Psoas muscle (tissue), 8 donors: Measurements from ENCODE around the gene DAP. TPM values are rescaled to one million over a fixed set of nuclear protein-coding genes. Genes with fewer than 3 reads are reported as not detected.

Experiments used
- ATAC-seq, 4 donors: fragments of 200-7000 bp; cut with Tn5 transposase; one replicate each; pipeline ENCODE4 v1.9.1; 2020; ENCODE audit warnings: moderate library complexity in 3 of 4, mild to moderate bottlenecking in 2 of 4
- DNase-seq, 2 donors: peaks; one replicate each; pipeline ENCODE4 v3.0.0-alpha.2; 2020
- H3K27ac ChIP-seq: fragments of 200-600 bp; one replicate; pipeline ENCODE4 v1.8.0; 2022
- H3K27me3 ChIP-seq, 3 donors: fragments of 200-600 bp in 1 of 3; one replicate each; pipeline versions ENCODE4 v1.6.1 to v1.8.0; 2013 to 2022; ENCODE audit warnings: low read length in 2 of 3, mild to moderate bottlenecking in 2 of 3, moderate library complexity in 1 of 3; ENCODE audit not compliant: insufficient read depth in 3 of 3
- H3K36me3 ChIP-seq, 2 donors: fragments of 200-600 bp in 1 of 2; one replicate each; pipeline versions ENCODE4 v1.6.1 to v1.8.0; 2013 to 2022; ENCODE audit warnings: low read depth in 1 of 2, mild to moderate bottlenecking in 1 of 2, moderate library complexity in 1 of 2; ENCODE audit not compliant: insufficient read depth in 1 of 2
- H3K4me1 ChIP-seq: fragments of 200-600 bp; one replicate; pipeline ENCODE4 v1.8.0; 2022
- H3K4me3 ChIP-seq: fragments of 200-600 bp; one replicate; pipeline ENCODE4 v1.8.0; 2022; ENCODE audit warnings: mild to moderate bottlenecking
- H3K9me3 ChIP-seq: fragments of 200-600 bp; one replicate; pipeline ENCODE4 v1.8.0; 2022
- WGBS, 3 donors: extraction: QIAGEN DNeasy Blood & Tissue Kit; methylation state at CpG; one replicate each; pipeline versions ENCODE4 v1.1.6 to v1.1.7; 2013; 5-methylcytosine and 5-hydroxymethylcytosine counted together
- intact Hi-C, 2 donors: fragments of 100-400 bp; cut with DNase I; formaldehyde crosslinking; loops; one replicate each; pipeline versions ENCODE4 v1.11.0 to v1.14.2; 2022
- polyA plus RNA-seq, 3 donors: library from polyadenylated mRNA; stranded (reverse); fragments of 200-250 nt; gene quantifications; one replicate each; pipeline ENCODE4 v1.2.3, GENCODE V29; 2013
- total RNA-seq, 4 donors: library from RNA; stranded (reverse); fragmentation: NEBNext Ultra II Directional in 2 of 4; extraction: Animal tissue kit (Norgen Biotek cat#: 25700) in 2 of 4; gene quantifications; one replicate each; pipeline versions ENCODE4 v1.2.1 to v1.2.4, GENCODE V29; 2021 to 2023
- TF ChIP-seq, protein P1 (sequence below): fragments of 200-600 bp; IDR thresholded peaks from one replicate; pipeline ENCODE4 v1.8.0; 2022; ENCODE audit warnings: antibody characterized with exemption
- donor health status: healthy with polysubstance abuse.
- donor health status: DM: no; HTN: no; CAD: no; lungs with moderate emphysema.
- donor health status: Bipolar disorder and iron deficiency.
- donor health status: healthy.
- donor health status: DM: yes; HTN: yes; CAD: no.
- donor health status: DM: no; HTN: no; CAD: no.
- donor health status: DM: no; HTN: no; CAD: no.
- donor health status: DM: yes; HTN: yes; CAD: no.

The DAP gene
- total and polyA plus RNA-seq, 7 donors: 3.6 to 8.1 (median 5.1) TPM

- intact Hi-C loops: no loop called here
- no peaks in the 10 kb centered on the region for H3K27me3 ChIP-seq
- ATAC-seq: peak in 1 of 4 donors; percentile 23
These were observed 97.4 kb downstream of the DAP start for GRCh38 chr5:10663489-10664179.

DNA sequence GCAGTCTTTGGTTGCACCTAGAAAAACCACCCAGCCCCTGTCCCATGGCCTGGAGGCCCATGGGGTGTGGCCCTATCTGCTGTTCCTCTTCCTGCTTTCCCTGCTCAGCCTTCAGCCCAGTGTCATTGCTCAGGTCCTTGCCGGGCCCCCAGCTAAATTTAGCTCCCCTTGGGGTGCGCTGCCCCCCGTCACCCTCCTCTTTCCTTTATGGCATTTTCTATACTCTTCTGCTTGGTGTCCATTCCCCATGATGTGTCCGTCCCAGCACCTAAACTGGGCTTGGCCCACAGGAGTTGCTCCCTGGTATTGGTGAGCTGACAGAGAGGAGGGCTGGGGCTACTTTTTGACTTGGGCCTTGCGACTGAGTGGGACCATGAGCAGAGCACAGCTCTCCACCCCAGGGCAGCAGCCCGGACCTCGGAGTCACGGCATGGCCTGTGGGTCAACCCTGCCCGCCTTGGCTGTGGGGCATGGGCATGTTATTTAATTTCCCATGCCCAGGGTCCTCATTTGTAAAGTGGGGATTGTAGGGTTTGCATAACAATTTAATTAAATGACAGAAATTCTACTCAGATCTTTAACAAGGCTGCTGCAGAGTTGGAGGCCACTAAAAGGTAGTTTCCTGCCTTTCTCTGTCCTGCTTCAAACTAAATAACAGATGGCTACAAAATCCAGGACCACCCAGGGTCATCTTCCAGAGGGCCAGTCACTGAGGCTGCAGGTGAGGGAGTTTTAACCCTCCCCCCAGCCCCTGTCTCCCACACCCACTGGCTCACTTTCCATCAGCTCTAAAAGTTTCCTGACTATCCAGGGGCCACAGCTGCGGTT lies 98.2 kb downstream of the DAP start:
- Histone ChIP-seq H3K36me3 (no peaks in the 10 kb centered on the region), H3K4me1 (peaks cover 22% of the 10 kb centered on the region), H3K27me3 (no peaks in the 10 kb centered on the region), H3K9me3 (no peaks in the 10 kb centered on the region), H3K27ac (no peak overlapping the region), H3K4me3 (no peak overlapping the region)
- TF ChIP-seq, protein P1, sequence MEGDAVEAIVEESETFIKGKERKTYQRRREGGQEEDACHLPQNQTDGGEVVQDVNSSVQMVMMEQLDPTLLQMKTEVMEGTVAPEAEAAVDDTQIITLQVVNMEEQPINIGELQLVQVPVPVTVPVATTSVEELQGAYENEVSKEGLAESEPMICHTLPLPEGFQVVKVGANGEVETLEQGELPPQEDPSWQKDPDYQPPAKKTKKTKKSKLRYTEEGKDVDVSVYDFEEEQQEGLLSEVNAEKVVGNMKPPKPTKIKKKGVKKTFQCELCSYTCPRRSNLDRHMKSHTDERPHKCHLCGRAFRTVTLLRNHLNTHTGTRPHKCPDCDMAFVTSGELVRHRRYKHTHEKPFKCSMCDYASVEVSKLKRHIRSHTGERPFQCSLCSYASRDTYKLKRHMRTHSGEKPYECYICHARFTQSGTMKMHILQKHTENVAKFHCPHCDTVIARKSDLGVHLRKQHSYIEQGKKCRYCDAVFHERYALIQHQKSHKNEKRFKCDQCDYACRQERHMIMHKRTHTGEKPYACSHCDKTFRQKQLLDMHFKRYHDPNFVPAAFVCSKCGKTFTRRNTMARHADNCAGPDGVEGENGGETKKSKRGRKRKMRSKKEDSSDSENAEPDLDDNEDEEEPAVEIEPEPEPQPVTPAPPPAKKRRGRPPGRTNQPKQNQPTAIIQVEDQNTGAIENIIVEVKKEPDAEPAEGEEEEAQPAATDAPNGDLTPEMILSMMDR: no peak
- WGBS, 3 donors: 85 to 91% (median 88%) methylated on average over 10 of the region's 10 CpGs
- intact Hi-C loops: no loop called here
- no peak for ATAC-seq
- DNase-seq: no peak

More at GRCh38 chr5:10663489-10664179, 97.4 kb downstream of the DAP start:
- no peak overlapping the region for H3K4me3 ChIP-seq
- H3K27ac ChIP-seq: no peak overlapping the region
- TF ChIP-seq, protein P1: no peak
- H3K9me3 ChIP-seq: no peaks in the 10 kb centered on the region
- H3K4me1 ChIP-seq: peaks cover 22% of the 10 kb centered on the region
- WGBS, 3 donors: 18 to 24% (median 21%) methylated on average over 13 of the region's 13 CpGs
- DNase-seq: no peak
- no peaks in the 10 kb centered on the region for H3K36me3 ChIP-seq

- 90 to 96% (median 94%) methylated on average over 11 of the region's 11 CpGs for WGBS, 3 donors
- peaks cover 17% of the 10 kb centered on the region for H3K4me1 ChIP-seq
- intact Hi-C loops: no loop called here
- H3K4me3 ChIP-seq: no peak overlapping the region
- no peak for ATAC-seq
- H3K27me3 ChIP-seq: no peaks in the 10 kb centered on the region
- no peaks in the 10 kb centered on the region for H3K36me3 ChIP-seq
- H3K27ac ChIP-seq: no peak overlapping the region
- TF ChIP-seq, protein P1: no peak
- no peak for DNase-seq
- no peaks in the 10 kb centered on the region for H3K9me3 ChIP-seq
These were observed 99.0 kb downstream of the DAP start for GRCh38 chr5:10662083-10662482.

- ATAC-seq (no peak), DNase-seq (no peak)
- Histone ChIP-seq H3K4me3 (no peak overlapping the region), H3K36me3 (no peaks in the 10 kb centered on the region), H3K9me3 (no peaks in the 10 kb centered on the region), H3K27ac (no peak overlapping the region), H3K4me1 (peaks cover 11% of the 10 kb centered on the region), H3K27me3 (no peaks in the 10 kb centered on the region)
- TF ChIP-seq, protein P1: no peak
- WGBS, 3 donors: 95 to 96% (median 95%) methylated on average over 13 of the region's 13 CpGs
- intact Hi-C loops: no loop called here
These were observed 99.6 kb downstream of the DAP start for GRCh38 chr5:10661401-10661800.
